ENCODE measurements around the gene SIPA1. TPM values are rescaled to one million over a fixed set of nuclear protein-coding genes. Genes with fewer than 3 reads are reported as not detected.

The SIPA1 gene
- total and polyA plus RNA-seq, 2 of the 13 experiments (the other 11 are each of a cell fraction or from before 2014, with no cell fraction given), result 5.8 to 7.7 TPM

- TF ChIP-seq SPEN (CRISPR knock-in tag; IDR thresholded peaks at IDR 0.05; ENCODE audit: low read depth) (peak; percentile 39), ZNF354B (CRISPR knock-in tag; IDR thresholded peaks at IDR 0.05) (peak; percentile 78; the same call in 1 of the 2 replicates), DPF2 (CRISPR knock-in tag; IDR thresholded peaks at IDR 0.05; ENCODE audit: borderline replicate concordance, low read depth) (no peak), ZNF639 (CRISPR knock-in tag; conservative IDR thresholded peaks at IDR 0.05) (peak; percentile 71; the same call in 1 of the 2 replicates), SKI (IDR thresholded peaks at IDR 0.05; ENCODE audit: partially characterized antibody) (peak; percentile 8), HIVEP1 (CRISPR knock-in tag; IDR thresholded peaks at IDR 0.05) (0 out of 2 replicates have a peak, but pooled peaks have one; percentile 7), RFXAP (CRISPR knock-in tag; IDR thresholded peaks at IDR 0.05; ENCODE audit: borderline replicate concordance) (0 out of 2 replicates have a peak, but pooled peaks have one; percentile 14), ZNF777 (CRISPR knock-in tag; IDR thresholded peaks at IDR 0.05) (peak; percentile 35; the same call in 1 of the 2 replicates), CSRNP1 (CRISPR knock-in tag; IDR thresholded peaks at IDR 0.05) (peak; percentile 78; the same call in 1 of the 2 replicates), ZNF672 (CRISPR knock-in tag; IDR thresholded peaks at IDR 0.05) (peak; percentile 100), ZSCAN30 (CRISPR knock-in tag; IDR thresholded peaks at IDR 0.05) (no peak), ZNF430 (CRISPR knock-in tag; IDR thresholded peaks at IDR 0.05) (peak; percentile 60; the same call in 1 of the 2 replicates), ARID2 (CRISPR knock-in tag; IDR thresholded peaks at IDR 0.05; ENCODE audit: borderline replicate concordance) (no peak), SP1 (IDR thresholded peaks at IDR 0.05) (no peak), SP1 (CRISPR knock-in tag; IDR thresholded peaks at IDR 0.05) (peak; percentile 51; the same call in 1 of the 2 replicates), SP4 (CRISPR knock-in tag; IDR thresholded peaks at IDR 0.05) (peak; percentile 85), SIN3A (IDR thresholded peaks at IDR 0.05; ENCODE audit: borderline replicate concordance, low read depth, low read length) (peak; percentile 71; the same call in 1 of the 2 replicates), DR1 (CRISPR knock-in tag; IDR thresholded peaks at IDR 0.05) (0 out of 2 replicates have a peak, but pooled peaks have one; percentile 8), SMAD3 (CRISPR knock-in tag; IDR thresholded peaks at IDR 0.05) (0 out of 2 replicates have a peak, but pooled peaks have one; percentile 45), ZNF329 (CRISPR knock-in tag; IDR thresholded peaks at IDR 0.05; ENCODE audit: low read depth) (peak; percentile 24; the same call in 1 of the 2 replicates), SMC3 (IDR thresholded peaks at IDR 0.05; ENCODE audit: low read length) (peak; percentile 29)
- TF ChIP-seq, protein P1, sequence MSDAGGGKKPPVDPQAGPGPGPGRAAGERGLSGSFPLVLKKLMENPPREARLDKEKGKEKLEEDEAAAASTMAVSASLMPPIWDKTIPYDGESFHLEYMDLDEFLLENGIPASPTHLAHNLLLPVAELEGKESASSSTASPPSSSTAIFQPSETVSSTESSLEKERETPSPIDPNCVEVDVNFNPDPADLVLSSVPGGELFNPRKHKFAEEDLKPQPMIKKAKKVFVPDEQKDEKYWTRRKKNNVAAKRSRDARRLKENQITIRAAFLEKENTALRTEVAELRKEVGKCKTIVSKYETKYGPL (CRISPR knock-in tag; IDR thresholded peaks at IDR 0.05), result no peak
- TF ChIP-seq, protein P2, sequence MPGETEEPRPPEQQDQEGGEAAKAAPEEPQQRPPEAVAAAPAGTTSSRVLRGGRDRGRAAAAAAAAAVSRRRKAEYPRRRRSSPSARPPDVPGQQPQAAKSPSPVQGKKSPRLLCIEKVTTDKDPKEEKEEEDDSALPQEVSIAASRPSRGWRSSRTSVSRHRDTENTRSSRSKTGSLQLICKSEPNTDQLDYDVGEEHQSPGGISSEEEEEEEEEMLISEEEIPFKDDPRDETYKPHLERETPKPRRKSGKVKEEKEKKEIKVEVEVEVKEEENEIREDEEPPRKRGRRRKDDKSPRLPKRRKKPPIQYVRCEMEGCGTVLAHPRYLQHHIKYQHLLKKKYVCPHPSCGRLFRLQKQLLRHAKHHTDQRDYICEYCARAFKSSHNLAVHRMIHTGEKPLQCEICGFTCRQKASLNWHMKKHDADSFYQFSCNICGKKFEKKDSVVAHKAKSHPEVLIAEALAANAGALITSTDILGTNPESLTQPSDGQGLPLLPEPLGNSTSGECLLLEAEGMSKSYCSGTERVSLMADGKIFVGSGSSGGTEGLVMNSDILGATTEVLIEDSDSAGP (CRISPR knock-in tag; IDR thresholded peaks at IDR 0.05; ENCODE audit: borderline replicate concordance), result peak; percentile 53; the same call in 1 of the 2 replicates
- TF ChIP-seq, protein P3, sequence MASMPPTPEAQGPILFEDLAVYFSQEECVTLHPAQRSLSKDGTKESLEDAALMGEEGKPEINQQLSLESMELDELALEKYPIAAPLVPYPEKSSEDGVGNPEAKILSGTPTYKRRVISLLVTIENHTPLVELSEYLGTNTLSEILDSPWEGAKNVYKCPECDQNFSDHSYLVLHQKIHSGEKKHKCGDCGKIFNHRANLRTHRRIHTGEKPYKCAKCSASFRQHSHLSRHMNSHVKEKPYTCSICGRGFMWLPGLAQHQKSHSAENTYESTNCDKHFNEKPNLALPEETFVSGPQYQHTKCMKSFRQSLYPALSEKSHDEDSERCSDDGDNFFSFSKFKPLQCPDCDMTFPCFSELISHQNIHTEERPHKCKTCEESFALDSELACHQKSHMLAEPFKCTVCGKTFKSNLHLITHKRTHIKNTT (CRISPR knock-in tag; IDR thresholded peaks at IDR 0.05), result no peak
These were observed at the start of gene SIPA1 (continued) for GRCh38 chr11:65637794-65638419.
